Measurements from ENCODE around the gene KIAA0825.
"Not testable (repeated sequence)": the region's sequence is repeated elsewhere in the genome, so short reads cannot be mapped to it uniquely, and the experiment has no call there.

The KIAA0825 gene

DNA sequence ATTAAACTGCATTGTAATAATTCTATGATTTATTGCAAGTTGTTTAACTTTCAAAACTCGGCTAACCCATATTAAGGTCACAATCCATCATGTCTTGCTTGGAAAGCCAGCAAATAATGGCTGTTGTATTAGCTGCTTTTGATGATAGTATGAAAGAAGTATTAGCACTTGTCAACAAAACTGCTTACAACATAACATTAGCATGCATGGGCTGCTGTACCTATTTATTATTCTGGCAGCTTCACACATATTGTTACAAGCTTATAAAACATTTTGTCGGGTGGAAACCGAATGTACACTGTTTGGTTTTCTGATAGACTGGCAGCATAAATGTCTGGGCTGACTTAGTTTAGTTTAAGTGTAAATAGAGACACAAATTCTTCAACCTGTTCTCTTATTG, 378.3 kb downstream of the KIAA0825 start:
- DNase-seq, result no peak

- DNase-seq, result no peak
Measured at GRCh38 chr5:94239266-94239665, 379.1 kb downstream of the KIAA0825 start.

GRCh38 chr5:94234987-94235386, 383.4 kb downstream of the KIAA0825 start:
- no peak for DNase-seq

GRCh38 chr5:94228791-94229190, 389.6 kb downstream of the KIAA0825 start:
- DNase-seq, result no peak

DNA sequence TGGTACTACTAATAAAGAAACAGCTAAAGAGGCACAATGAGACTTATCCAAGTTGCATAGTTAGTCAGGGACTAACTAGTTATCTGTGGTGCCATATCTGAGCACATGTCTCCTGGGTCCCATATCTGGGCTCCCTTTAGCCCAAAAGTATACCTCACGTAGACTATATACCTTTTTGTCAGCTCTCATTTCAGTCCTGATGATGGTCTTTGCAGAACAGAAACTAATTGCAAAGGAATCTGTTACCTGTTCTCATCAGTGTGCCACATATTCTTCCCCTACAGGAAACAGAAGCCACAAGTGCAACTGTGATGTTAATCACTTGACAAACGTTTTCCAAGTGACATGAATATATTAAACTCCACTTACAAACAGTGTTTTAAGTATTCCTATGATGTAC, 395.2 kb downstream of the KIAA0825 start:
- DNase-seq, result no peak

DNA sequence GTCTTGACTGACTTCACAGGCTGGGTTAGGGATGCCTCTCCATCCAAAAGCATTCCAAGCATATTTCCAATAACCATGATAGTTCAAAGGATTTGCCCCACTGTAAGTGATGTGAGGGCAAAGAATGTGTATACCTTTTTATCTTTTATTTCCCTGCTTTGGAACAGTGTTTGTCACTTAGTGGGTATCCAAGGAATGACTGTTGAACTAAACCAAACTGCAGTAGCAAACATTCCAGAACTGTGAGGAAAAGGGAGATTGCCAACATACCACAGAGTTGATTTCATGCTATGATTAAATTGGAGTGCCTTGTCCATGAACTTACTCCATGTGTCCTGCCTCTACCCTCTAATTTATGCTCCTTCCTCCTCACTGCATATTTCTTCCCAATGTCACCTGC, 400.0 kb downstream of the KIAA0825 start:
- DNase-seq, result no peak

- DNase-seq, result no peak
Measured at GRCh38 chr5:94217745-94218144, 400.7 kb downstream of the KIAA0825 start.

- DNase-seq, result no peak
Measured at GRCh38 chr5:94217216-94217615, 401.2 kb downstream of the KIAA0825 start.

GRCh38 chr5:94212476-94212875, 405.9 kb downstream of the KIAA0825 start:
- no peak for DNase-seq

GRCh38 chr5:94209774-94210355, 408.5 kb downstream of the KIAA0825 start:
- no peak for DNase-seq

GRCh38 chr5:94209272-94209671, 409.1 kb downstream of the KIAA0825 start:
- DNase-seq, result no peak

GRCh38 chr5:94199566-94199965, 418.8 kb downstream of the KIAA0825 start:
- DNase-seq, result no peak

GRCh38 chr5:94197970-94198369, 420.4 kb downstream of the KIAA0825 start:
- DNase-seq, result no peak

DNA sequence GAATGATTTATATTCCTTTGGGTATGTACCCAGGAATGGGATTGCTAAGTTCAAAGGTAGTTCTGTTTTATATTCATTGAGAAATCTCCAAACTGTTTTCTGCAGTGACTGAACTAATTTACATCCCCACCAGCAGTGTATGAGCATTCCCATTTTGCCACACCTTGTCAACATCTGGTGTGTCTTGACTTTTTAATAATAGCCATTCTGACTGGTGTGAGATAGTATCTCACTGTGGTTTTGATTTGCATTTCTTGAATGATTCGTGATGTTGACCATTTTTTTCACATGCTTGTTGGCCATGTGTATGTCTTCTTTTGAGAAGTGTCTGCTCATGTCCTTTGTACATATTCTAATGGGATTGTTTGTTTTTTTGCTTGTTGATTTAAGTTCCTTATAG, 421.5 kb downstream of the KIAA0825 start:
- DNase-seq, result no peak

- DNase-seq, result no peak
Measured at GRCh38 chr5:94192658-94193391, 425.6 kb downstream of the KIAA0825 start.

DNA sequence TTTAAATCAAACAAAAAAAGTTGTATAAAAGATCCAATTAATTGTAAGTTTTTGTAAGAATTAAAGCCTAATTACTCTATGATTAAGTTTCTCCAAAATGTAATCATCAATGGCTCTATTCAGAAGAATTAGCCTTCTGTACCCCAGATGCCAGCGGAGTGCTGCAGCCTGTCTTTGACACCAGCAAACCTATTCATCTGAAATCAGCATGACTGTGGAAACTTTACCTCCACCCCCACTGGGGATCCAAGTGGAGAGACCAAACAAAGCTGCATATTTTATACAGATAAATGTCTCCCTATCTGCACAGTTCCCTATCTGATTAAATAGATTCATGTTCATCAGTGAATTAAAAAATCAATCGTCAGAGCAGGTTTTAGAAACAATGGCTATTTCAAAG, 426.8 kb downstream of the KIAA0825 start:
- DNase-seq, result no peak

DNA sequence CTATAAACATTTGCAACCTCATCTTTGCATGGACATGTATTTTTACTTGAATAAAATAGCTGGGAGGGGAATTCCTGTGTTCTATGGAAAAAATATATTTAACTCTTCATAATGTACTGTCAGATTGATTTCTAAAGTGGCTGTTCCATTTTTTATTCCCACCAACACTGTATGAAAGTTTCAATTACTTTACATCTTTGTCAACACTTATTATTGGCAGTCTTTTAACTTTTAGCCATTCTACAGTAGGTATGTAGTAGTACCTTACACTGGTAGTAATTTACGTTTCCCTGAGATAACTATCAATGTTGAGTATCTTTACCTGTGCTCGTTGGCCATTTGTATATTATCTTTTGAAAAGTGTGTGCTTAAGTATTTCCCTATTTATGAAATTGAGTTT, 429.7 kb downstream of the KIAA0825 start:
- DNase-seq, result no peak

DNA sequence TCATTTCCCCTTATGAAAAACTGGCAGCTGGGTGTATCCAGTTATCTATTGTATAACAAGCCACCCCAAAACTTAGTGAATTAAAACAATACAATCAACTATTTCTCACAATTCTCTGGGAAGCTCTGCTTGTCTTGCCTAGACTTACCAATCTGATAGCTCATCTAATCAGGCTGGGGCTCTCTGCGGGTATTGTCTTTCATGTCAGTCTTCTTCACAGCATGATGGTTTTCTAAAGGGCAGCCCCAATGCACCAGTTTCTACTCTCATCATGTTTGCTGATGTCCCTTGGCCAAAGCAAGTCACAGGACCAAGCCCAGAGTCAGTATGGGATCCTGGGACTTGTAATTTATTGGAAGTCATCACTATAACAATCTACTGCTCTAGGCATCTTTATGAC, 433.5 kb downstream of the KIAA0825 start:
- no peak for DNase-seq

GRCh38 chr5:94181895-94182294, 436.5 kb downstream of the KIAA0825 start:
- no peak for DNase-seq

DNA sequence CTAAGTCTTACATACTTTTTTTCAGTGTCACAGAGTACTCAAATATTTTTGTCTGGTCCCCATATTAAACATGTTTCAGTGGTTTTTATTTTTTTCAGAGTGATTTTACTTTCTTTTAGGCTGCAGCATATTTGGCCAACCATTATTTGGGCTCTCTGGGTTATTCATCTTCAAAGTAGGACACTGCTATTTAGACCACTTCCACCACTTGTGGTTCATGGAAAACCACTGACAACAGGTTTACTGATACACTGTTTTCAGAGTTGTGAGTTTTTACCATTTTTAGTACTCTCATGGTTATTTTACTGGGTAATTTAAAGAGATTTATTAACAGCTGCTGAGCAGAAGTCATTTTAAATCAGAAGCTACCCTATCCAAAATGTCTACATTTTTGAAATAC, 437.6 kb downstream of the KIAA0825 start:
- DNase-seq, result no peak

DNA sequence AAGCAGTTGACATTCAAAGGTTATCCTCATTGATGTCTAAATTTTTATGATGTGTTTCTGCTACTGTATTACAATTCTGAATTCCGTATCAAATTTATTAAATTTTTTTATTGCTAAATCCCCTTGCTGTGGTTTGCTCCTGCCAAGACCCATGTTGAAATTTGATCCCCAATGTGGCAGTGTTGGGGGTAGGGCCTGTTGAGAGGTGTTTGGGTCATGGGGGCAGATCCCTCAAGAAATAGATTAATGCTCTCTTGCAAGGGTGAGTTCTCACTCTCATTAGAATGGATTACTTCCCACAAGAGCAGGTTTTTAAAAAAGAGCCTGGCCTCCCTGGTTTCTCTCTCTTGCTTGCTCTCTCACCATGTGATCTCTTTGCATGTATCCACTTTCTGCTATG, 442.5 kb downstream of the KIAA0825 start:
- DNase-seq, result no peak

DNA sequence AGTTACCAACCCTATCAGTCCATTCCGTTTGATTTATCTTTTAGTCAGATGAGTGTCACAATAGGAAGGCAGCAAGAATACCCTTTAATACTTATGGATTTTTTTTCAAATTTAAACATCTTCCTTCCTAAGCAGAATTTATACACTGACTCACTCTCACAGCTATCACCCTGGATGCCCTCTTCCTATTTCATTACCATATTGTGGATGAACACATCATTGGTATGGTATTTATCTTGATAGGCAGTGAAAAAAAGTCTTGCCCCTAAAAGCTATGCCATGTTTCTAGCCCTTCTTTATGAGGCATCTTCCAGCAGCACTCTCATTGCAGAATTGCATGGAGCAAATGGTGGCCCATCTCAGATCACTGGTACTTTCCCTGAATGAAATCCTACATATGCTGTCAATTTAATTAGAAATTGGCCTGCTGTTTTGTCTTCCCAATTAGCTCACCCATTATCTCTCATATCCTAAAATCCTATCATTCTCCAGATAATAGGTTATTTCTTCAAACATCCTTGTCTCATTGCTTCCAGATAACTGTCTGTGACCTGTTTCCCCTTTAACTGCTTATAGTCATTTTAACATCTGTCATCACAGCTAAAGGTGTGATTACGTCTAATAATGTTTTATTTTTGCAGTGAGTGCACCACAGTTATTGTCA, 443.5 kb downstream of the KIAA0825 start:
- DNase-seq, result no peak

GRCh38 chr5:94173100-94173499, 445.3 kb downstream of the KIAA0825 start:
- DNase-seq, result no peak

GRCh38 chr5:94171070-94171469, 447.3 kb downstream of the KIAA0825 start:
- not testable (repeated sequence) for DNase-seq

Data from CD4-positive, alpha-beta T cell treated with Interleukin-4 for 4 hours (primary cell).